GM12878 (cell line): ENCODE measurements around the gene ALG2. TPM values are rescaled to one million over a fixed set of nuclear protein-coding genes. Genes with fewer than 3 reads are reported as not detected.
A peak's percentile ranks its signal among the peaks of the same experiment; 100 is the strongest.

Experiments used
- ATAC-seq: fragments of 200-7000 bp; cut with Tn5 transposase; 3 replicates; pipeline ENCODE4 v1.9.1; 2020; ENCODE audit warnings: mild to moderate bottlenecking, moderate library complexity
- BruUV-seq: library from RNA; stranded (reverse); fragments of 400-500 nt; replicated peaks from 2 replicates; lab custom pipeline; 2021; lab: Mats Ljungman, UMichigan
- CTCF ChIA-PET: fragments of 300-600 bp; sonication (Branson Sonifier 250); formaldehyde crosslinking; extraction: SDS; loops from one replicate; lab custom pipeline; 2021; ENCODE audit warnings: inconsistent platforms; lab: Yijun Ruan, JAX
- POLR2A ChIA-PET: fragments of 350-600 bp; formaldehyde crosslinking; extraction: SDS; loops from one replicate; lab custom pipeline; 2021; ENCODE audit warnings: inconsistent platforms; lab: Charles Lee
- RAD21 ChIA-PET: fragments of 300-600 bp; sonication (Branson Sonifier 250); formaldehyde crosslinking; loops from one replicate; lab custom pipeline; 2023; ENCODE audit warnings: antibody characterized with exemption; ENCODE audit not compliant: unreplicated experiment; lab: Charles Lee
- SMC1A ChIA-PET: fragments of 300-600 bp; sonication (Branson Sonifier 250); formaldehyde crosslinking; loops from one replicate; lab custom pipeline; 2023; ENCODE audit not compliant: unreplicated experiment, uncharacterized antibody; lab: Charles Lee
- DNase-seq: peaks from one replicate; pipeline ENCODE4 v3.0.0-alpha.2; 2011; ENCODE audit warnings: low read depth, low spot score
- FAIRE-seq: peaks from 3 replicates; lab custom pipeline; 2011; peaks lifted over from hg19 to GRCh38; lab: Jason Lieb, UNC
- H2AFZ ChIP-seq: 2 replicates; pipeline ENCODE4 v1.6.0; 2011; ENCODE audit warnings: low read depth, low read length, control low read depth; ENCODE audit not compliant: control insufficient read depth
- H3K27ac ChIP-seq: 2 replicates; pipeline ENCODE4 v1.5.1; 2011; ENCODE audit warnings: control low read depth; ENCODE audit not compliant: control insufficient read depth, insufficient read depth
- H3K27me3 ChIP-seq, 2 experiments: replicated peaks in 1 of 2; 2 replicates each; pipeline versions ENCODE4 v1.6.0 to v1.6.1; 2011; ENCODE audit warnings: low read length in 1 of 2; ENCODE audit not compliant: control insufficient read depth in 2 of 2, insufficient read depth in 2 of 2
- H3K36me3 ChIP-seq, 2 experiments: 2 replicates each; pipeline ENCODE4 v1.5.1; 2011; ENCODE audit warnings: low read length in 1 of 2; ENCODE audit not compliant: control insufficient read depth in 2 of 2, insufficient read depth in 2 of 2
- H3K4me1 ChIP-seq: 2 replicates; pipeline ENCODE4 v1.6.1; 2011; ENCODE audit warnings: mild to moderate bottlenecking, low read length, moderate library complexity, mixed read lengths; ENCODE audit not compliant: control insufficient read depth, insufficient read depth
- H3K4me2 ChIP-seq: 2 replicates; pipeline ENCODE4 v1.6.0; 2011; ENCODE audit warnings: control low read depth; ENCODE audit not compliant: control insufficient read depth, insufficient read depth
- H3K4me3 ChIP-seq: fragments of 200-600 bp; sonication (generic); 2 replicates; pipeline ENCODE4 v1.5.1; 2016
- H3K79me2 ChIP-seq: 2 replicates; pipeline ENCODE4 v1.6.0; 2011; ENCODE audit warnings: low read length; ENCODE audit not compliant: control insufficient read depth, insufficient read depth
- H3K9ac ChIP-seq: 2 replicates; pipeline ENCODE4 v1.8.0; 2011; ENCODE audit warnings: low read length, control low read depth, mixed read lengths; ENCODE audit not compliant: control insufficient read depth, insufficient read depth
- H3K9me3 ChIP-seq: replicated peaks from 3 replicates; pipeline ENCODE4 v1.5.1; 2011; ENCODE audit warnings: mild to moderate bottlenecking, low read length; ENCODE audit not compliant: control insufficient read depth, insufficient read depth
- H4K20me1 ChIP-seq: 2 replicates; pipeline ENCODE4 v1.6.0; 2011; ENCODE audit not compliant: control insufficient read depth, insufficient read depth
- ASH2L ChIP-seq: fragments of 300-600, 200-600 bp; sonication (generic); IDR thresholded peaks from 2 replicates; pipeline ENCODE4 v1.6.1; 2017; ENCODE audit warnings: low read depth, mild to moderate bottlenecking, borderline replicate concordance
- ATF7 ChIP-seq: fragments of 450-650 bp; IDR thresholded peaks from 2 replicates; pipeline ENCODE4 v1.6.1; 2016; ENCODE audit warnings: low read depth, mild to moderate bottlenecking
- BCL3 ChIP-seq: IDR thresholded peaks from 2 replicates; pipeline ENCODE4 v1.6.1; 2011; ENCODE audit warnings: borderline replicate concordance, low read depth, mild to moderate bottlenecking, moderate library complexity, low read length; ENCODE audit not compliant: insufficient read depth, poor library complexity, severe bottlenecking
- HDAC2 ChIP-seq: fragments of 200-600 bp; sonication (generic); IDR thresholded peaks from 2 replicates; pipeline ENCODE4 v1.6.1; 2017
- IKZF1 ChIP-seq: fragments of 450-650 bp; conservative IDR thresholded peaks from 2 replicates; pipeline ENCODE4 v1.6.1; 2017; ENCODE audit warnings: antibody characterized with exemption, mild to moderate bottlenecking
- NR2F1 ChIP-seq: fragments of 450-650 bp; conservative IDR thresholded peaks from 2 replicates; pipeline ENCODE4 v1.6.1; 2017; ENCODE audit warnings: mild to moderate bottlenecking
- SMAD5 ChIP-seq: IDR thresholded peaks from 2 replicates; pipeline ENCODE4 v1.6.1; 2016; ENCODE audit warnings: antibody characterized with exemption, low read depth
- SMARCA5 ChIP-seq: fragments of 450-650 bp; IDR thresholded peaks from 2 replicates; pipeline ENCODE4 v1.6.1; 2017; ENCODE audit warnings: mild to moderate bottlenecking
- SPI1 ChIP-seq: IDR thresholded peaks from 2 replicates; pipeline ENCODE4 v1.6.1; 2011; ENCODE audit warnings: low read depth, mild to moderate bottlenecking, low read length, moderate library complexity, borderline replicate concordance; ENCODE audit not compliant: insufficient read depth
- TAF1 ChIP-seq: IDR thresholded peaks from 2 replicates; pipeline ENCODE4 v1.6.1; 2011; ENCODE audit warnings: mild to moderate bottlenecking, low read depth, low read length, borderline replicate concordance
- ZNF274 ChIP-seq: IDR thresholded peaks from one replicate; pipeline ENCODE4 v1.8.0; 2011; ENCODE audit not compliant: insufficient read length, insufficient read depth
- ZNF687 ChIP-seq: fragments of 450-650 bp; IDR thresholded peaks from 2 replicates; pipeline ENCODE4 v1.6.1; 2017; ENCODE audit warnings: mild to moderate bottlenecking, moderate library complexity
- WGBS: methylation state at CpG from one replicate; pipeline ENCODE4 v1.1.6; 2016; ENCODE audit warnings: low lambda C conversion rate; ENCODE audit not compliant: insufficient replicate concordance, insufficient coverage; ENCODE audit errors: missing lambda C conversion rate; 5-methylcytosine and 5-hydroxymethylcytosine counted together
- in situ Hi-C: fragments of 300-500 bp; cut with MboI; formaldehyde crosslinking; loops from 9 replicates; pipeline ENCODE4 v1.14.3; 2018; ENCODE audit warnings: mixed read lengths
- intact Hi-C: fragments of 100-400 bp; cut with micrococcal nuclease; formaldehyde crosslinking; loops from one replicate; pipeline ENCODE4 v1.14.2; 2022; ENCODE audit not compliant: unreplicated experiment
- polyA plus RNA-seq, 11 experiments: library from polyadenylated mRNA; depleted of rRNA in 4 of 11; unstranded in 6 of 11; stranded (reverse) in 5 of 11; fragments of >200 nt; fragmentation: Nextera tagmentation in 4 of 11; fragmentation: Illumina TruSeq in 1 of 11; extraction: Ambion mirVana in 4 of 11; extraction: Trizol in 1 of 11; gene quantifications; 1 replicate in 1 of 11; 2 replicates in 10 of 11; pipeline versions ENCODE4 v1.2.1 to v1.2.3, GENCODE V29; 2011 to 2016; ENCODE audit warnings: inconsistent platforms in 2 of 11, missing spikeins in 2 of 11, low read depth in 1 of 11
- total RNA-seq, 4 experiments: library from RNA; depleted of rRNA in 3 of 4; stranded (reverse); fragments of >200 nt in 3 of 4; fragmentation: Illumina TruSeq in 1 of 4; extraction: Trizol in 1 of 4; gene quantifications; 2 replicates each; pipeline versions ENCODE4 v1.2.1 to v1.2.3, GENCODE V29; 2013 to 2021
- TF ChIP-seq, protein P1 (sequence below): IDR thresholded peaks from 2 replicates; pipeline ENCODE4 v1.6.1; 2012; ENCODE audit warnings: low read depth, low read length, improper control_type of control experiment
- TF ChIP-seq, protein P2 (sequence below): fragments of 450-650 bp; formaldehyde crosslinking; IDR thresholded peaks from 2 replicates; pipeline ENCODE4 v1.4.0; 2020; ENCODE audit warnings: mild to moderate bottlenecking, moderate library complexity

ALG2 gene
- total and polyA plus RNA-seq, 10 of the 15 experiments (the other 5 are each of a cell fraction or from before 2014, with no cell fraction given) = 8.8 to 52.5 (median 38.6) TPM

- H3K4me2 ChIP-seq = peak overlapping the region; percentile 71
- no peaks in the 10 kb centered on the region for H4K20me1 ChIP-seq
- no peak overlapping the region for H3K4me3 ChIP-seq
- CTCF ChIA-PET = interaction anchor here (0.6 to 8.6 kb wide), 6 partner anchors 8 to 320 kb away, joined by 3 to 96 read pairs (median 3); no protein-coding TSS in a partner anchor
- peak overlapping the region; percentile 69 for H3K27ac ChIP-seq
- H3K27me3 ChIP-seq = no peaks in the 10 kb centered on the region
- no peak for FAIRE-seq
- peaks cover 34% of the 10 kb centered on the region for H3K4me1 ChIP-seq
- peaks cover 1% of the 10 kb centered on the region; the same call in 2 of the 3 replicates for H3K9me3 ChIP-seq
- BruUV-seq = no TSS peak
- in situ Hi-C loops (no loop called here), intact Hi-C loops (loop anchor here (2.0 kb wide), 1 partner anchor 21 kb away; the partner anchor contains the start of gene ALG2)
- H3K9ac ChIP-seq = peak overlapping the region; percentile 27
- RAD21 ChIA-PET = interaction anchor here (0.8 to 1.9 kb wide), 4 partner anchors 11 to 24 kb away, joined by 3 to 6 read pairs (median 4); partner anchors contain the start of genes ALG2 and SEC61B
- peak; percentile 86 for ATAC-seq
- DNase-seq = no peak
- H3K79me2 ChIP-seq = no peaks in the 10 kb centered on the region
- SMC1A ChIA-PET = interaction anchor here (0.7 to 6.1 kb wide), 9 partner anchors 11 to 35 kb away, joined by 3 to 68 read pairs (median 6); partner anchors contain the start of genes ALG2 and SEC61B
- no peaks in the 10 kb centered on the region for H3K36me3 ChIP-seq
- POLR2A ChIA-PET = interaction anchor here (0.6 kb wide), 1 partner anchor 27 kb away, joined by 3 read pairs; no protein-coding TSS in a partner anchor
- 14% methylated on average over 8 of the region's 8 CpGs for WGBS
- peak overlapping the region; percentile 84 for H2AFZ ChIP-seq
- TF ChIP-seq ZNF274 = no peak
- TF ChIP-seq ZNF687 = peak; percentile 45; the same call in 1 of the 2 replicates
- peak; percentile 84 for TF ChIP-seq IKZF1
- peak; percentile 53; the same call in 1 of the 2 replicates for TF ChIP-seq ATF7
- no peak; the same call in 1 of the 2 replicates for TF ChIP-seq NR2F1
- TF ChIP-seq BCL3 = no peak
- no peak for TF ChIP-seq HDAC2
- no peak for TF ChIP-seq TAF1
- TF ChIP-seq SMARCA5 = no peak
- TF ChIP-seq, protein P1, sequence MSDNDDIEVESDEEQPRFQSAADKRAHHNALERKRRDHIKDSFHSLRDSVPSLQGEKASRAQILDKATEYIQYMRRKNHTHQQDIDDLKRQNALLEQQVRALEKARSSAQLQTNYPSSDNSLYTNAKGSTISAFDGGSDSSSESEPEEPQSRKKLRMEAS = no peak
- no peak for TF ChIP-seq SMAD5
- no peak for TF ChIP-seq ASH2L
- peak; percentile 91 for TF ChIP-seq SPI1
- TF ChIP-seq, protein P2, sequence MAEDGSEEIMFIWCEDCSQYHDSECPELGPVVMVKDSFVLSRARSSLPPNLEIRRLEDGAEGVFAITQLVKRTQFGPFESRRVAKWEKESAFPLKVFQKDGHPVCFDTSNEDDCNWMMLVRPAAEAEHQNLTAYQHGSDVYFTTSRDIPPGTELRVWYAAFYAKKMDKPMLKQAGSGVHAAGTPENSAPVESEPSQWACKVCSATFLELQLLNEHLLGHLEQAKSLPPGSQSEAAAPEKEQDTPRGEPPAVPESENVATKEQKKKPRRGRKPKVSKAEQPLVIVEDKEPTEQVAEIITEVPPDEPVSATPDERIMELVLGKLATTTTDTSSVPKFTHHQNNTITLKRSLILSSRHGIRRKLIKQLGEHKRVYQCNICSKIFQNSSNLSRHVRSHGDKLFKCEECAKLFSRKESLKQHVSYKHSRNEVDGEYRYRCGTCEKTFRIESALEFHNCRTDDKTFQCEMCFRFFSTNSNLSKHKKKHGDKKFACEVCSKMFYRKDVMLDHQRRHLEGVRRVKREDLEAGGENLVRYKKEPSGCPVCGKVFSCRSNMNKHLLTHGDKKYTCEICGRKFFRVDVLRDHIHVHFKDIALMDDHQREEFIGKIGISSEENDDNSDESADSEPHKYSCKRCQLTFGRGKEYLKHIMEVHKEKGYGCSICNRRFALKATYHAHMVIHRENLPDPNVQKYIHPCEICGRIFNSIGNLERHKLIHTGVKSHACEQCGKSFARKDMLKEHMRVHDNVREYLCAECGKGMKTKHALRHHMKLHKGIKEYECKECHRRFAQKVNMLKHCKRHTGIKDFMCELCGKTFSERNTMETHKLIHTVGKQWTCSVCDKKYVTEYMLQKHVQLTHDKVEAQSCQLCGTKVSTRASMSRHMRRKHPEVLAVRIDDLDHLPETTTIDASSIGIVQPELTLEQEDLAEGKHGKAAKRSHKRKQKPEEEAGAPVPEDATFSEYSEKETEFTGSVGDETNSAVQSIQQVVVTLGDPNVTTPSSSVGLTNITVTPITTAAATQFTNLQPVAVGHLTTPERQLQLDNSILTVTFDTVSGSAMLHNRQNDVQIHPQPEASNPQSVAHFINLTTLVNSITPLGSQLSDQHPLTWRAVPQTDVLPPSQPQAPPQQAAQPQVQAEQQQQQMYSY = no peak
These were observed 21.7 kb downstream of the ALG2 start for GRCh38 chr9:99199938-99200539.
